A549 (cell line): Measurements from ENCODE around the gene KDM5B. TPM values are rescaled to one million over a fixed set of nuclear protein-coding genes. Genes with fewer than 3 reads are reported as not detected.

Source experiments
- ATAC-seq, 2 experiments: fragments of 200-7000 bp in 1 of 2; fragments of >200 bp in 1 of 2; cut with Nextera tagmentation in 1 of 2; cut with Tn5 transposase in 1 of 2; 3 replicates each; pipeline versions ENCODE4 v1.8.0 to v1.9.1; 2018 to 2020; ENCODE audit warnings: mild to moderate bottlenecking in 1 of 2, moderate library complexity in 1 of 2
- CTCF ChIA-PET: fragments of 300-600 bp; sonication (Branson Sonifier 250); formaldehyde crosslinking; extraction: SDS; loops from one replicate; lab custom pipeline; 2021; ENCODE audit warnings: antibody characterized with exemption, inconsistent platforms; lab: Yijun Ruan, JAX
- POLR2A ChIA-PET: fragments of 350-600 bp; formaldehyde crosslinking; extraction: SDS; loops from one replicate; lab custom pipeline; 2021; ENCODE audit warnings: antibody characterized with exemption, inconsistent platforms; lab: Yijun Ruan, JAX
- DNase-seq, 2 experiments: peaks; one replicate each; pipeline versions ENCODE4 v3.0.0 to v3.0.0-alpha.2; 2011 to 2016; ENCODE audit warnings: low read depth in 1 of 2, low spot score in 1 of 2
- FAIRE-seq: peaks from 2 replicates; lab custom pipeline; 2011; peaks lifted over from hg19 to GRCh38; lab: Jason Lieb, UNC
- H3K27ac ChIP-seq, 2 experiments: fragments of >200 bp; sonication (Bioruptor Twin); formaldehyde crosslinking; 3 replicates each; pipeline ENCODE4 v1.5.1; 2016 to 2017
- H3K4me1 ChIP-seq: fragments of >200 bp; sonication (Bioruptor Twin); formaldehyde crosslinking; 3 replicates; pipeline ENCODE4 v1.6.1; 2016
- H3K4me2 ChIP-seq: fragments of >200 bp; sonication (Bioruptor Twin); formaldehyde crosslinking; 3 replicates; pipeline ENCODE4 v1.6.1; 2016
- H3K4me3 ChIP-seq: fragments of >200 bp; sonication (Bioruptor Twin); formaldehyde crosslinking; 3 replicates; pipeline ENCODE4 v1.5.1; 2016
- H3K9me3 ChIP-seq: fragments of >200 bp; sonication (Bioruptor Twin); formaldehyde crosslinking; 3 replicates; pipeline ENCODE4 v1.6.1; 2016
- BHLHE40 ChIP-seq: IDR thresholded peaks from 2 replicates; pipeline ENCODE4 v1.6.1; 2012; ENCODE audit warnings: low read depth, low read length, inconsistent platforms
- CEBPB ChIP-seq, 2 experiments: fragments of >200 bp in 1 of 2; sonication (Bioruptor Twin) in 1 of 2; formaldehyde crosslinking in 1 of 2; IDR thresholded peaks; 2 replicates each; pipeline ENCODE4 v1.6.1; 2012 to 2016
- CHD4 ChIP-seq: fragments of 200-600 bp; sonication (generic); IDR thresholded peaks from 2 replicates; pipeline ENCODE4 v1.6.1; 2016; ENCODE audit warnings: antibody characterized with exemption, mild to moderate bottlenecking, borderline replicate concordance
- EHMT2 ChIP-seq: fragments of 200-600 bp; sonication (generic); IDR thresholded peaks from 2 replicates; pipeline ENCODE4 v1.6.1; 2016; ENCODE audit warnings: antibody characterized with exemption, low read depth, mild to moderate bottlenecking, moderate library complexity
- ESRRA ChIP-seq: fragments of 150-350 bp; IDR thresholded peaks from 2 replicates; pipeline ENCODE4 v1.6.1; 2014; ENCODE audit warnings: mild to moderate bottlenecking, low read length, borderline replicate concordance
- GATA3 ChIP-seq: IDR thresholded peaks from 2 replicates; pipeline ENCODE4 v1.6.1; 2012; ENCODE audit warnings: borderline replicate concordance
- HDAC2 ChIP-seq: fragments of 200-600 bp; sonication (generic); IDR thresholded peaks from 2 replicates; pipeline ENCODE4 v1.6.1; 2016
- HOXB13 ChIP-seq: fragments of 250-450 bp; sonication (Bioruptor Pico); IDR thresholded peaks from 2 replicates; pipeline ENCODE4 v1.5.0; 2020; ENCODE audit warnings: low read depth, mild to moderate bottlenecking, moderate library complexity
- HOXB5 ChIP-seq: fragments of 250-450 bp; sonication (Bioruptor Pico); IDR thresholded peaks from 2 replicates; pipeline ENCODE4 v1.5.0; 2020; ENCODE audit warnings: mild to moderate bottlenecking, moderate library complexity
- NPAS2 ChIP-seq: fragments of 250-450 bp; sonication (Bioruptor Pico); IDR thresholded peaks from 2 replicates; pipeline ENCODE4 v1.8.0; 2022; ENCODE audit warnings: mild to moderate bottlenecking, moderate library complexity, borderline replicate concordance
- POLR2A ChIP-seq: IDR thresholded peaks from 2 replicates; pipeline ENCODE4 v1.6.1; 2012; ENCODE audit warnings: mild to moderate bottlenecking, low read length
- TFCP2L1 ChIP-seq: fragments of 250-450 bp; sonication (Bioruptor Pico); IDR thresholded peaks from 2 replicates; pipeline ENCODE4 v1.5.0; 2021; ENCODE audit warnings: mild to moderate bottlenecking
- ZNF302 ChIP-seq: fragments of 250-450 bp; sonication (Bioruptor Pico); IDR thresholded peaks from 2 replicates; pipeline ENCODE4 v1.9.0; 2021; ENCODE audit warnings: inconsistent platforms, mild to moderate bottlenecking, moderate library complexity
- WGBS: methylation state at CpG from one replicate; pipeline ENCODE4 v1.1.6; 2017; ENCODE audit errors: missing lambda C conversion rate; 5-methylcytosine and 5-hydroxymethylcytosine counted together
- polyA plus RNA-seq, 4 experiments: library from polyadenylated mRNA; depleted of rRNA in 3 of 4; stranded (reverse); fragments of >200 nt; fragmentation: RNase III in 1 of 4; extraction: RNeasy Plus Mini Kit Qiagen cat#74134 plus additional on column Dnase treatment in 1 of 4; gene quantifications; 2 replicates in 3 of 4; 3 replicates in 1 of 4; pipeline ENCODE4 v1.2.3, GENCODE V29; 2011 to 2017
- TF ChIP-seq, protein P1 (sequence below): fragments of >200 bp; sonication (Bioruptor Twin); formaldehyde crosslinking; IDR thresholded peaks from 2 replicates; pipeline ENCODE4 v1.6.1; 2016
- TF ChIP-seq, protein P2 (sequence below): IDR thresholded peaks from 2 replicates; pipeline ENCODE4 v1.6.1; 2012
- TF ChIP-seq, protein P3 (sequence below): fragments of 200-600 bp; sonication (generic); IDR thresholded peaks from 2 replicates; pipeline ENCODE4 v1.6.1; 2016; ENCODE audit warnings: antibody characterized with exemption, mild to moderate bottlenecking, moderate library complexity
- TF ChIP-seq, protein P4 (sequence below): fragments of >200 bp; sonication (Bioruptor Twin); formaldehyde crosslinking; IDR thresholded peaks from 3 replicates; pipeline ENCODE4 v1.6.1; 2016
- TF ChIP-seq, protein P5 (sequence below): fragments of 150-350 bp; IDR thresholded peaks from 2 replicates; pipeline ENCODE4 v1.6.1; 2014; ENCODE audit warnings: low read depth, mild to moderate bottlenecking, low read length
- TF ChIP-seq, protein P6 (sequence below): fragments of 450-650 bp; IDR thresholded peaks from 2 replicates; pipeline ENCODE4 v1.6.1; 2014; ENCODE audit warnings: antibody characterized with exemption

Gene KDM5B
- polyA plus RNA-seq, 2 of the 4 experiments (the other 2 are of a cell fraction): 15.8 to 44.3 TPM

DNA sequence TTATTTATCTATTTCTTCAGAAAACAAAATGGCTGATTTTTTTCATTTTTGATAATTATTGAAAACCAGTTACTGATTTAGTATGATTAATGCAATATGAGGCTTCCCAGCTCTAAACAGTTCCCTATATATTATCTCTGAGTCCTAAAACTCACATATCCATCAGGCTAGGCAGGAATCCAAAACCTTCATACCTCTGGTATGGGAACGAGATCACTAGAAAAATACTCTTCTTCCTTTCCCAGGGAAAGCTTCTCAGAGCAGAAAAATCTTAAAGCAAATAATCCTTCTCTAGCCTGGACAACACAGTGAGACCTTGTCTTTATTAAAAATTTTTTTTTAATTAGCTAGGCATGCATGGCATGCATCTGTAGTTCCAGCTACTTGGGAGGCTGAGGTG is 42.5 kb downstream of the KDM5B start:
- ATAC-seq (no peak), FAIRE-seq (no peak), DNase-seq (no peak)
- H3K9me3 ChIP-seq: no peaks in the 10 kb centered on the region
- CTCF ChIA-PET: no interaction called here
- no peak overlapping the region for H3K4me3 ChIP-seq
- no peak overlapping the region for H3K4me2 ChIP-seq
- TF ChIP-seq, protein P1, sequence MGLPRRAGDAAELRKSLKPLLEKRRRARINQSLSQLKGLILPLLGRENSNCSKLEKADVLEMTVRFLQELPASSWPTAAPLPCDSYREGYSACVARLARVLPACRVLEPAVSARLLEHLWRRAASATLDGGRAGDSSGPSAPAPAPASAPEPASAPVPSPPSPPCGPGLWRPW: no peak
- TF ChIP-seq CEBPB (IDR thresholded peaks at IDR 0.05): no peak
- TF ChIP-seq POLR2A: no peak
- TF ChIP-seq EHMT2: no peak
- TF ChIP-seq, protein P2, sequence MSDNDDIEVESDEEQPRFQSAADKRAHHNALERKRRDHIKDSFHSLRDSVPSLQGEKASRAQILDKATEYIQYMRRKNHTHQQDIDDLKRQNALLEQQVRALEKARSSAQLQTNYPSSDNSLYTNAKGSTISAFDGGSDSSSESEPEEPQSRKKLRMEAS: no peak
- POLR2A ChIA-PET: no interaction called here
- no peaks in the 10 kb centered on the region for H3K4me1 ChIP-seq
- no peak overlapping the region for H3K27ac ChIP-seq
- 83% methylated on average over 1 of the region's 1 CpG for WGBS

DNA sequence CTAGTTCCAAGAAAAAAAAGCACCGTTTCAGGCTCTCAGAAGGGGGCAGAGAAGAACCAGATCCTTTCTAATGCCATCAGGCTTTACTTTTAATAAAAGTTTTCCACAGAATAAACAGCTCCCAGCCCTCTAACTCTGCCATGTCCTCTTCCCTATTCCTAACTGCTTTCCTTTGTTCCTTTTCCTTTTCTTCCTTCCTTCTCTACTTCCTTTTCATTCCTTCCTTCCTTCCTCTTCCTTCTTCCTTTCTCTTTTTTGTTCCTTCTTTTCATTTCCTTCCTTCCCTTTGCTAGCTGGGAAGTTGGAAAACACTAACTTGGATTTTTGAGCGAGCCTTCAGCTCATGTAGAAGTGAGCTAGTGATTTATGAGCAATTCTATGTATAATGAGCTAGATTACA is 46.2 kb downstream of the KDM5B start:
- Histone ChIP-seq H3K4me1 (no peaks in the 10 kb centered on the region), H3K4me2 (no peak overlapping the region), H3K4me3 (no peak overlapping the region), H3K9me3 (no peaks in the 10 kb centered on the region), H3K27ac (no peak overlapping the region)
- ChIA-PET CTCF (interaction anchor here (1.1 kb wide), 1 partner anchor 238 kb away, joined by 3 read pairs; no protein-coding TSS in a partner anchor), POLR2A (interaction anchor here (1.5 kb wide), 1 partner anchor 46 kb away, joined by 4 read pairs; the partner anchor contains the start of gene KDM5B)
- no peak for ATAC-seq
- TF ChIP-seq HOXB5 (CRISPR knock-in tag) (no peak), EHMT2 (no peak), HDAC2 (no peak)
- TF ChIP-seq, protein P1: no peak
- DNase-seq: no peak
- FAIRE-seq: no peak
- 51% methylated on average over 2 of the region's 2 CpGs for WGBS

DNA sequence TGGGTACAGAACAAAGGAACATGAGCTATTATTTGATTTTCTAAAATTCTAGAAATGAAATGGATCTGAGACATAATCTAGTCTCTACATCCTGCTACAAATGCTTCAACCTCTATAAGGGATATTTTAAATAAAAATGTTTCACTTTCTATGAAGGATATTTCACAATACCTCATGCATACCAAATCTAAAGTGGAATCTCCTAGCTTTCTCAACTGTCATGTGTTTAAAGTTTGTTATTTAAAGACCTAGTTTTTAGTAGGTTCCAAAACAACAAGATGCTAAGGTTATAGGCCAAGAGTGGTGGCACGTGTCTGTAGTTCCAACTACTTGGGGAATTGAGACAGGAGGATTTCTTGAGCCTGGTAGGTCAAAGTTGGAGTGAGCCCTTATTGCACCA is 47.6 kb downstream of the KDM5B start:
- FAIRE-seq: no peak
- H3K4me3 ChIP-seq: no peak overlapping the region
- no peaks in the 10 kb centered on the region for H3K9me3 ChIP-seq
- TF ChIP-seq CHD4 (no peak), GATA3 (no peak), TFCP2L1 (CRISPR knock-in tag) (no peak), ZNF302 (no peak), BHLHE40 (no peak), EHMT2 (no peak), NPAS2 (CRISPR knock-in tag) (no peak), HOXB13 (CRISPR knock-in tag) (no peak), ESRRA (no peak)
- TF ChIP-seq, protein P3, sequence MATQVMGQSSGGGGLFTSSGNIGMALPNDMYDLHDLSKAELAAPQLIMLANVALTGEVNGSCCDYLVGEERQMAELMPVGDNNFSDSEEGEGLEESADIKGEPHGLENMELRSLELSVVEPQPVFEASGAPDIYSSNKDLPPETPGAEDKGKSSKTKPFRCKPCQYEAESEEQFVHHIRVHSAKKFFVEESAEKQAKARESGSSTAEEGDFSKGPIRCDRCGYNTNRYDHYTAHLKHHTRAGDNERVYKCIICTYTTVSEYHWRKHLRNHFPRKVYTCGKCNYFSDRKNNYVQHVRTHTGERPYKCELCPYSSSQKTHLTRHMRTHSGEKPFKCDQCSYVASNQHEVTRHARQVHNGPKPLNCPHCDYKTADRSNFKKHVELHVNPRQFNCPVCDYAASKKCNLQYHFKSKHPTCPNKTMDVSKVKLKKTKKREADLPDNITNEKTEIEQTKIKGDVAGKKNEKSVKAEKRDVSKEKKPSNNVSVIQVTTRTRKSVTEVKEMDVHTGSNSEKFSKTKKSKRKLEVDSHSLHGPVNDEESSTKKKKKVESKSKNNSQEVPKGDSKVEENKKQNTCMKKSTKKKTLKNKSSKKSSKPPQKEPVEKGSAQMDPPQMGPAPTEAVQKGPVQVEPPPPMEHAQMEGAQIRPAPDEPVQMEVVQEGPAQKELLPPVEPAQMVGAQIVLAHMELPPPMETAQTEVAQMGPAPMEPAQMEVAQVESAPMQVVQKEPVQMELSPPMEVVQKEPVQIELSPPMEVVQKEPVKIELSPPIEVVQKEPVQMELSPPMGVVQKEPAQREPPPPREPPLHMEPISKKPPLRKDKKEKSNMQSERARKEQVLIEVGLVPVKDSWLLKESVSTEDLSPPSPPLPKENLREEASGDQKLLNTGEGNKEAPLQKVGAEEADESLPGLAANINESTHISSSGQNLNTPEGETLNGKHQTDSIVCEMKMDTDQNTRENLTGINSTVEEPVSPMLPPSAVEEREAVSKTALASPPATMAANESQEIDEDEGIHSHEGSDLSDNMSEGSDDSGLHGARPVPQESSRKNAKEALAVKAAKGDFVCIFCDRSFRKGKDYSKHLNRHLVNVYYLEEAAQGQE: no peak
- TF ChIP-seq, protein P4, sequence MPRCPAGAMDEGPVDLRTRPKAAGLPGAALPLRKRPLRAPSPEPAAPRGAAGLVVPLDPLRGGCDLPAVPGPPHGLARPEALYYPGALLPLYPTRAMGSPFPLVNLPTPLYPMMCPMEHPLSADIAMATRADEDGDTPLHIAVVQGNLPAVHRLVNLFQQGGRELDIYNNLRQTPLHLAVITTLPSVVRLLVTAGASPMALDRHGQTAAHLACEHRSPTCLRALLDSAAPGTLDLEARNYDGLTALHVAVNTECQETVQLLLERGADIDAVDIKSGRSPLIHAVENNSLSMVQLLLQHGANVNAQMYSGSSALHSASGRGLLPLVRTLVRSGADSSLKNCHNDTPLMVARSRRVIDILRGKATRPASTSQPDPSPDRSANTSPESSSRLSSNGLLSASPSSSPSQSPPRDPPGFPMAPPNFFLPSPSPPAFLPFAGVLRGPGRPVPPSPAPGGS: no peak
- TF ChIP-seq, protein P5, sequence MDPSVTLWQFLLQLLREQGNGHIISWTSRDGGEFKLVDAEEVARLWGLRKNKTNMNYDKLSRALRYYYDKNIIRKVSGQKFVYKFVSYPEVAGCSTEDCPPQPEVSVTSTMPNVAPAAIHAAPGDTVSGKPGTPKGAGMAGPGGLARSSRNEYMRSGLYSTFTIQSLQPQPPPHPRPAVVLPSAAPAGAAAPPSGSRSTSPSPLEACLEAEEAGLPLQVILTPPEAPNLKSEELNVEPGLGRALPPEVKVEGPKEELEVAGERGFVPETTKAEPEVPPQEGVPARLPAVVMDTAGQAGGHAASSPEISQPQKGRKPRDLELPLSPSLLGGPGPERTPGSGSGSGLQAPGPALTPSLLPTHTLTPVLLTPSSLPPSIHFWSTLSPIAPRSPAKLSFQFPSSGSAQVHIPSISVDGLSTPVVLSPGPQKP: no peak
- TF ChIP-seq, protein P6, sequence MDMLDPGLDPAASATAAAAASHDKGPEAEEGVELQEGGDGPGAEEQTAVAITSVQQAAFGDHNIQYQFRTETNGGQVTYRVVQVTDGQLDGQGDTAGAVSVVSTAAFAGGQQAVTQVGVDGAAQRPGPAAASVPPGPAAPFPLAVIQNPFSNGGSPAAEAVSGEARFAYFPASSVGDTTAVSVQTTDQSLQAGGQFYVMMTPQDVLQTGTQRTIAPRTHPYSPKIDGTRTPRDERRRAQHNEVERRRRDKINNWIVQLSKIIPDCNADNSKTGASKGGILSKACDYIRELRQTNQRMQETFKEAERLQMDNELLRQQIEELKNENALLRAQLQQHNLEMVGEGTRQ: no peak
- TF ChIP-seq, protein P2: no peak
- CTCF ChIA-PET: interaction anchor here (1.6 kb wide), 1 partner anchor 10 kb away, joined by 3 read pairs; no protein-coding TSS in a partner anchor
- POLR2A ChIA-PET: no interaction called here
- 86% methylated on average over 1 of the region's 1 CpG for WGBS
- DNase-seq: no peak
- H3K4me1 ChIP-seq: no peaks in the 10 kb centered on the region
- no peak for ATAC-seq
- H3K4me2 ChIP-seq: no peak overlapping the region
- H3K27ac ChIP-seq: no peak overlapping the region
